Dorsolateral prefrontal cortex (tissue), 118 donors: ENCODE results near the gene IL23R. TPM values are rescaled to one million over a fixed set of nuclear protein-coding genes. Genes with fewer than 3 reads are reported as not detected.

Experiments
- total RNA-seq, 120 experiments: library from RNA; stranded (reverse); gene quantifications; one replicate each; pipeline versions ENCODE4 v1.2.3 to v1.2.4, GENCODE V29; 2022

The IL23R gene
- total RNA-seq, 120 experiments from 2014 or later: 0.22 to 0.44 (median 0.30) TPM; not detected in 117

Other genes starting within 250 kb of the IL23R start
- 10 to 100 TPM; 17.6 to 69.1 (median 35.3) TPM for gene DNAI4, start 241.6 kb upstream of the IL23R start, total RNA-seq
- gene MIER1, start 241.5 kb upstream of the IL23R start, total RNA-seq: 10 to 100 TPM; 25.1 to 40.5 (median 32.1) TPM
- gene SLC35D1, start 112.3 kb upstream of the IL23R start, total RNA-seq: 10 to 100 TPM in 22 of 120 experiments, 1 to 10 TPM in 98; 5.7 to 12.8 (median 8.3) TPM
- 1 to 10 TPM in 8 of 120 experiments, under 1 TPM in 38, not detected in 74; 0.12 to 1.7 (median 0.56) TPM for gene C1orf141, start 31.5 kb upstream of the IL23R start, total RNA-seq
- gene IL12RB2, start 141.4 kb downstream of the IL23R start, total RNA-seq: 10 to 100 TPM in 13 of 120 experiments, 1 to 10 TPM in 107; 2.6 to 14.5 (median 7.0) TPM